Loucy (cell line): ENCODE measurements around the gene HIGD2A.
"Not testable (repeated sequence)": the region's sequence is repeated elsewhere in the genome, so short reads cannot be mapped to it uniquely, and the experiment has no call there.

Source experiments
- H2AFZ ChIP-seq: fragments of 200-600 bp; sonication (generic); 2 replicates; pipeline ENCODE4 v1.6.0; 2016; ENCODE audit warnings: antibody characterized with exemption, mild to moderate bottlenecking, low read length, moderate library complexity
- H3F3A ChIP-seq: fragments of 200-600 bp; 2 replicates; pipeline ENCODE4 v1.6.0; 2016; ENCODE audit warnings: antibody characterized with exemption, low read depth, mild to moderate bottlenecking
- H3K27me3 ChIP-seq: fragments of 200-600 bp; sonication (generic); 2 replicates; pipeline ENCODE4 v1.6.1; 2014; ENCODE audit warnings: low read length, mild to moderate bottlenecking; ENCODE audit not compliant: insufficient read depth, poor library complexity, severe bottlenecking
- H3K36me3 ChIP-seq: fragments of 200-600 bp; sonication (generic); 2 replicates; pipeline ENCODE4 v1.6.1; 2016; ENCODE audit warnings: low read length; ENCODE audit not compliant: insufficient read depth
- H3K4me1 ChIP-seq: fragments of 200-600 bp; sonication (generic); 2 replicates; pipeline ENCODE4 v1.5.1; 2014; ENCODE audit warnings: low read length, mild to moderate bottlenecking; ENCODE audit not compliant: insufficient read depth, poor library complexity, severe bottlenecking
- H3K4me2 ChIP-seq: fragments of 200-600 bp; sonication (generic); 2 replicates; pipeline ENCODE4 v1.6.0; 2014; ENCODE audit warnings: antibody characterized with exemption, low read length, low read depth, mild to moderate bottlenecking; ENCODE audit not compliant: poor library complexity, severe bottlenecking
- H3K4me3 ChIP-seq: fragments of 200-600 bp; sonication (generic); 2 replicates; pipeline ENCODE4 v1.5.1; 2014; ENCODE audit warnings: low read length, mild to moderate bottlenecking, mixed read lengths; ENCODE audit not compliant: poor library complexity, severe bottlenecking
- H3K79me2 ChIP-seq: fragments of 200-600 bp; sonication (generic); 2 replicates; pipeline ENCODE4 v1.6.1; 2014; ENCODE audit warnings: low read length; ENCODE audit not compliant: insufficient read depth
- H3K9ac ChIP-seq: fragments of 200-600 bp; sonication (generic); 2 replicates; pipeline ENCODE4 v1.6.0; 2014; ENCODE audit warnings: mild to moderate bottlenecking, low read depth, low read length, moderate library complexity; ENCODE audit not compliant: poor library complexity, severe bottlenecking
- H3K9me2 ChIP-seq: fragments of 200-600 bp; sonication (generic); replicated peaks from 2 replicates; pipeline ENCODE4 v1.6.1; 2016; ENCODE audit warnings: low read depth, low read length, mixed read lengths
- H3K9me3 ChIP-seq: fragments of 200-600 bp; sonication (generic); 2 replicates; pipeline ENCODE4 v1.6.1; 2014; ENCODE audit warnings: mild to moderate bottlenecking, antibody characterized with exemption, low read length, low read depth; ENCODE audit not compliant: insufficient read depth
- H4K20me1 ChIP-seq: fragments of 200-600 bp; sonication (generic); 2 replicates; pipeline ENCODE4 v1.6.0; 2014; ENCODE audit warnings: antibody characterized with exemption, low read length, mild to moderate bottlenecking; ENCODE audit not compliant: insufficient read depth, poor library complexity, severe bottlenecking
- CTCF ChIP-seq: fragments of 200-600 bp; sonication (generic); conservative IDR thresholded peaks from 2 replicates; pipeline ENCODE4 v1.5.1; 2014; ENCODE audit warnings: mild to moderate bottlenecking, antibody characterized with exemption, low read length
- EZH2phosphoT487 ChIP-seq: fragments of 200-600 bp; IDR thresholded peaks from 2 replicates; pipeline ENCODE4 v1.6.1; 2018; ENCODE audit warnings: antibody characterized with exemption, mild to moderate bottlenecking, moderate library complexity, borderline replicate concordance

Gene HIGD2A

GRCh38 chr5:176405656-176406435, 17.3 kb downstream of the HIGD2A start:
- Histone ChIP-seq H3K27me3 (no peaks in the 10 kb centered on the region), H3K4me2 (no peak overlapping the region), H3K4me1 (no peaks in the 10 kb centered on the region), H2AFZ (no peak overlapping the region), H3K9me2 (no peaks in the 10 kb centered on the region), H3K36me3 (no peaks in the 10 kb centered on the region), H3K79me2 (no peaks in the 10 kb centered on the region), H3K9ac (no peak overlapping the region), H3K4me3 (no peak overlapping the region), H3F3A (no peaks in the 10 kb centered on the region), H4K20me1 (no peaks in the 10 kb centered on the region), H3K9me3 (no peaks in the 10 kb centered on the region)
- TF ChIP-seq CTCF (no peak), EZH2phosphoT487 (no peak)

GRCh38 chr5:176406436-176407052, 18.0 kb downstream of the HIGD2A start:
- H3K9me3 ChIP-seq = no peaks in the 10 kb centered on the region
- no peaks in the 10 kb centered on the region for H3F3A ChIP-seq
- H3K36me3 ChIP-seq = no peaks in the 10 kb centered on the region
- no peaks in the 10 kb centered on the region for H3K4me1 ChIP-seq
- H3K4me3 ChIP-seq = no peak overlapping the region
- H3K9ac ChIP-seq = no peak overlapping the region
- no peaks in the 10 kb centered on the region for H3K27me3 ChIP-seq
- H2AFZ ChIP-seq = no peak overlapping the region
- TF ChIP-seq CTCF (no peak), EZH2phosphoT487 (no peak)
- H3K9me2 ChIP-seq = no peaks in the 10 kb centered on the region
- no peaks in the 10 kb centered on the region for H3K79me2 ChIP-seq
- H4K20me1 ChIP-seq = no peaks in the 10 kb centered on the region
- no peak overlapping the region for H3K4me2 ChIP-seq

- no peak overlapping the region for H3K4me3 ChIP-seq
- no peak overlapping the region for H3K4me2 ChIP-seq
- no peaks in the 10 kb centered on the region for H3K9me3 ChIP-seq
- no peaks in the 10 kb centered on the region for H4K20me1 ChIP-seq
- no peaks in the 10 kb centered on the region for H3K79me2 ChIP-seq
- no peak overlapping the region for H2AFZ ChIP-seq
- no peak overlapping the region for H3K9ac ChIP-seq
- H3K9me2 ChIP-seq = no peaks in the 10 kb centered on the region
- TF ChIP-seq EZH2phosphoT487 (no peak), CTCF (no peak)
- H3K27me3 ChIP-seq = no peaks in the 10 kb centered on the region
- H3F3A ChIP-seq = no peaks in the 10 kb centered on the region
- H3K36me3 ChIP-seq = no peaks in the 10 kb centered on the region
- H3K4me1 ChIP-seq = no peaks in the 10 kb centered on the region
Observed at GRCh38 chr5:176407456-176408251, 19.1 kb downstream of the HIGD2A start.

GRCh38 chr5:176408252-176408573, 19.7 kb downstream of the HIGD2A start:
- not testable (repeated sequence) for H2AFZ ChIP-seq, H4K20me1 ChIP-seq, H3K9ac ChIP-seq, H3K4me2 ChIP-seq, H3K4me3 ChIP-seq, H3K4me1 ChIP-seq, H3K36me3 ChIP-seq, H3F3A ChIP-seq, H3K79me2 ChIP-seq, H3K9me3 ChIP-seq, H3K9me2 ChIP-seq, H3K27me3 ChIP-seq
